AG04450 (cell line): ENCODE measurements around the gene CALML6. TPM values are rescaled to one million over a fixed set of nuclear protein-coding genes. Genes with fewer than 3 reads are reported as not detected.

Experiments used
- CTCF ChIA-PET: fragments of 300-600, 350-600 bp; formaldehyde crosslinking; extraction: SDS; loops from one replicate; lab custom pipeline; 2022; ENCODE audit warnings: antibody characterized with exemption, inconsistent platforms; lab: Charles Lee
- POLR2A ChIA-PET: fragments of 350-600 bp; formaldehyde crosslinking; extraction: SDS; loops from one replicate; lab custom pipeline; 2021; ENCODE audit warnings: antibody characterized with exemption, inconsistent platforms; lab: Yijun Ruan, JAX
- DNase-seq: peaks from one replicate; pipeline ENCODE4 v3.0.0-alpha.2; 2011; ENCODE audit warnings: low read depth, low spot score
- H3K27ac ChIP-seq: one replicate; pipeline ENCODE4 v1.5.1; 2012; ENCODE audit warnings: low read depth, low read length, control low read depth
- H3K27me3 ChIP-seq: one replicate; pipeline ENCODE4 v1.6.0; 2012; ENCODE audit warnings: low read length; ENCODE audit not compliant: control insufficient read depth, insufficient read depth
- H3K4me3 ChIP-seq: 2 replicates; pipeline ENCODE4 v1.5.1; 2011; ENCODE audit warnings: mild to moderate bottlenecking, low read depth, low read length, control low read depth
- H3K9me3 ChIP-seq: 2 replicates; pipeline ENCODE4 v1.5.1; 2012; ENCODE audit warnings: low read length; ENCODE audit not compliant: control insufficient read depth, insufficient read depth
- CTCF ChIP-seq: IDR thresholded peaks from 2 replicates; pipeline ENCODE4 v1.5.1; 2011; ENCODE audit warnings: low read depth, low read length, control low read depth, inconsistent platforms
- polyA plus RNA-seq: library from polyadenylated mRNA; depleted of rRNA; stranded (reverse); fragments of >200 nt; gene quantifications from 2 replicates; pipeline ENCODE4 v1.2.3, GENCODE V29; 2011

Gene CALML6
- polyA plus RNA-seq, 1 experiment: 0.21 TPM

DNA sequence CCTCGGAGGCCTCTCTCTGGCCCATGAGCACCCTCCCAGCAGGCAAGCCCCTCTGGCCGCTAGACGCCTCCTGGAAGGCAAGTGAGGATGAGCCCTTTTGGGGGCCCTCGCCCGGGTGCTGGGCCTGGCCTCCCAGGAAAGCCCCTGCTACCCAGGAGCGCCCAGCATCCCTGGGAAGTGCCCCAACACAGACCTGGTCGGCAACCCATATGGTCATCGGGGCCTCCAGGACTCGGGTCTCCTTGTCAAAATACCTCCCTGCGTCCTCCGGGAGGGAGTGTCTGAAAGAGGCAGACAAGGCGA is 25.0 kb downstream of the CALML6 start:
- ChIA-PET CTCF (interaction anchor here (2.7 kb wide), 1 partner anchor 104 kb away, joined by 10 read pairs; no protein-coding TSS in a partner anchor), POLR2A (interaction anchor here (0.9 kb wide), 1 partner anchor 31 kb away, joined by 4 read pairs; no protein-coding TSS in a partner anchor)
- Histone ChIP-seq H3K27ac (no peak overlapping the region), H3K4me3 (no peak overlapping the region), H3K27me3 (peaks cover 13% of the 10 kb centered on the region), H3K9me3 (peaks cover 20% of the 10 kb centered on the region; the same call in 1 of the 2 replicates)
- TF ChIP-seq CTCF: no peak
- DNase-seq: no peak

DNA sequence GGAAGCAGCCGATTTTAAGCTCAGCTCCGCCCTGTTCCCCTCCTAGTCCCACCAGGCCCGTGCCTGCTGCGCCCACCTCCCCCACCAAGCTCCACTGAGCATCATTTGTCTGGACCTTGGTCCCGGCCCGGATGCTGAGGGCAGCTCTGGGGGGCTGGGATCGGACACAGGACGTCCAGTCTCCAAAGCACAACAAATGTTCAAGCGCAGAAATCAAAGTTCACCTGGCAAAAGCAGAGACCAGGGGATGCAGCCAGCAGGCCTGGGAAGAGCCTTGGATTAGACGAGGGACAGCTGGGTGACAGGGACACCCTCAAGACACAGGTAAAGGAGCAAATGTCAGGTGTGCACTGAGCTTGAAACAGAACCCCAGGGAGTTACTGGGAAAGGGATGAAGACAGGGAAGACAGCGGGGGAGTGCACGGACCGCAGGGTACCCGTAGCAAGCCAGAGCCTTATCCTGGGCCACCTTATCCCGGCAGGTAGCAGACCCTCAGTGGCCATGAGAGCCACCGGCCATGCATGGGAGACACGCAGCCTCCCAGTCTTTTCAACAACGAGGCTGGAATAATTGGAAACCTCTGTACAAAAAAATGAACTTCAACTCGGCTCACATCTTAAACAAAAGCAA is 26.3 kb downstream of the CALML6 start:
- Histone ChIP-seq H3K4me3 (no peak overlapping the region), H3K9me3 (peaks cover 18% of the 10 kb centered on the region; the same call in 1 of the 2 replicates), H3K27ac (no peak overlapping the region), H3K27me3 (peaks cover 13% of the 10 kb centered on the region)
- no peak for TF ChIP-seq CTCF
- CTCF ChIA-PET: interaction anchor here (1.1 to 2.7 kb wide), 2 partner anchors 103 to 233 kb away, joined by 3 to 10 read pairs; no protein-coding TSS in a partner anchor
- no peak for DNase-seq
- POLR2A ChIA-PET: interaction anchor here (0.6 to 0.9 kb wide), 2 partner anchors 16 to 32 kb away, joined by 3 to 4 read pairs; no protein-coding TSS in a partner anchor

DNA sequence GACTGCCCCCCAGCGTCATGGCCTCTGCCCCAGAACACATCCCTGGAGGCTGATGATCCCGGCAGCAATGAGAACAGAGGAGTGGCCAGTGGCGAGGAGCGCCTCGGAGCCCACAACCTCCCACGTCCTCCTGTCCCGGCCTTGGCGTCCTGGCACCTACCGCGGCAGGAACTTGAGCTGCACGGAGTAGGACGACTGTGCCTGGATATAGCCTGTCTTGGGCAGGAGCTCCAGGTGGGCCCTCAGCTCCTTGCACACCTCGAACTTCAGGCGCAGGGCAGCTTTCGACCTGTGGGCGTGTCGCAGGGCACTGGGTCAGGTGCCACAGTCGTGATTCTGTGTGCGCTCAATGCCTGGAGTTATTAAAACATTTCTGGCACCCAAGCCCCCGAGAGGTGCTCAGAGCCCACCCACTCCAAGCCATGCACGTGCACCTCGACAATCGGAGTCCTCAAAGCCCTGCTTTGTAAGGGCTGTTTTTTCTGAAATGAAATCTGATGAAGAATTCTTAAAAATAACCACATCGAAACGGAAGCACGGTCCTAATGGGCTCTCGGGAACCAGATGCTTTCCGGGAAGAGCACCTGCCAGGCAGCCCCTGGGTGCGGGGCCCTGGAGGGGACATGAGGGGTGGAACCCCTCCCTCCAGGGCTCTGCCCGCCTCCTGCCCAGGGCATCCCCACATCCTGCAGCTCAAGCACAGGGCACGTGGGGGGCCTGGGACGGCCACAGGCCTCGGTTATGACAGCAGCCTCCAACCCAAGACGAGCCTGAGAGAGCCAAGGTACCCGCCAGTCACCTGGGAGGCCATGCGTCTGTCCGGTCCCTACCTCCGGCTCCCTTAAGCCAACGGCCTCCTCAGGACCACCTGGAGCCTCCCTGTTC is 27.1 kb downstream of the CALML6 start:
- TF ChIP-seq CTCF: no peak
- no peak overlapping the region for H3K4me3 ChIP-seq
- no peak for DNase-seq
- ChIA-PET CTCF (interaction anchor here (1.1 to 2.7 kb wide), 2 partner anchors 102 to 233 kb away, joined by 3 to 10 read pairs; no protein-coding TSS in a partner anchor), POLR2A (no interaction called here)
- H3K9me3 ChIP-seq: peaks cover 13% of the 10 kb centered on the region; the same call in 1 of the 2 replicates
- no peak overlapping the region for H3K27ac ChIP-seq
- peaks cover 13% of the 10 kb centered on the region for H3K27me3 ChIP-seq

GRCh38 chr1:1942753-1943656 is 27.9 kb downstream of the CALML6 start:
- H3K27me3 ChIP-seq: peaks cover 13% of the 10 kb centered on the region
- DNase-seq: no peak
- ChIA-PET CTCF (interaction anchor here (1.0 to 1.9 kb wide), 3 partner anchors 13 to 102 kb away, joined by 3 to 9 read pairs (median 8); no protein-coding TSS in a partner anchor), POLR2A (no interaction called here)
- no peak overlapping the region for H3K4me3 ChIP-seq
- TF ChIP-seq CTCF: no peak
- H3K27ac ChIP-seq: no peak overlapping the region
- H3K9me3 ChIP-seq: peaks cover 6% of the 10 kb centered on the region; the same call in 1 of the 2 replicates
